ENCODE data around the gene TUBB1.
A peak's percentile ranks its signal among the peaks of the same experiment; 100 is the strongest.

The TUBB1 gene

GRCh38 chr20:59019217-59019616 lies at the start of gene TUBB1:
Gene TUBB1, plus strand, starts transcription at chr20:59019429. Its CDS starts 94 bp downstream, at chr20:59019523.
- Histone ChIP-seq H3K36me3 (ENCODE audit: insufficient read depth, low read length) (peaks cover 10% of the 10 kb centered on the region), H3K9ac (ENCODE audit: low read length) (no peak within 1 kb of the TSS), H3K4me1 (ENCODE audit: insufficient read depth, low read length) (no peaks in the 10 kb centered on the region), H3K9me3 (ENCODE audit: low read length) (no peaks in the 10 kb centered on the region), H3K27ac (ENCODE audit: low read depth, low read length) (no peak within 1 kb of the TSS), H3K27me3 (ENCODE audit: control insufficient read depth in 1 of 2, insufficient read depth in 2 of 2, low read length in 2 of 2) (no peaks in the 10 kb centered on the region), H3K4me3 (ENCODE audit: low read depth in 1 of 2, low read length in 2 of 2) (no peak within 1 kb of the TSS)

DNA sequence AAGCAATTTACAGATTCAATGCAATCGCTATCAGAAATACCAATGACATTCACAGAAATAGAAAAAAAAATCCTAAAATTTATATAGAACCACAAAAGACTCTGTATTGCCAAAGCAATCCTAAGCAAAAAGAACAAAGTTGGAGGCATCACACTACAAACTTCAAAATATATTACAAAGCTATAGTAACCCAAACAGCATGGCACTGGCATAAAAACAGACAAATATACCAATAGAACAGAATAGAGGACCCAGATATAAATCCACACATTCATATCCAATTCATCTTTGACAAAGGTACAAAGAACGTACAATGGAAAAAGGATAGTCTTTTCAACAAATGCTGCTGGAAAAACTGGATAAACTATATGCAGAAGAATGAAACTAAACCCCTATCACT lies 49.8 kb upstream of the TUBB1 start:
- Histone ChIP-seq H3K36me3 (ENCODE audit: insufficient read depth, low read length) (no peaks in the 10 kb centered on the region), H3K9me3 (ENCODE audit: low read length) (no peaks in the 10 kb centered on the region), H3K27me3 (ENCODE audit: control insufficient read depth in 1 of 2, insufficient read depth in 2 of 2, low read length in 2 of 2) (no peaks in the 10 kb centered on the region), H3K27ac (ENCODE audit: low read depth, low read length) (no peak overlapping the region), H3K9ac (ENCODE audit: low read length) (no peak overlapping the region), H3K4me1 (ENCODE audit: insufficient read depth, low read length) (no peaks in the 10 kb centered on the region), H3K4me3 (ENCODE audit: low read depth in 1 of 2, low read length in 2 of 2) (no peak overlapping the region)

GRCh38 chr20:58970146-58970545 lies 49.1 kb upstream of the TUBB1 start:
- Histone ChIP-seq H3K4me1 (ENCODE audit: insufficient read depth, low read length) (no peaks in the 10 kb centered on the region), H3K27me3 (ENCODE audit: control insufficient read depth in 1 of 2, insufficient read depth in 2 of 2, low read length in 2 of 2) (no peaks in the 10 kb centered on the region), H3K36me3 (ENCODE audit: insufficient read depth, low read length) (no peaks in the 10 kb centered on the region), H3K4me3 (ENCODE audit: low read depth in 1 of 2, low read length in 2 of 2) (no peak overlapping the region), H3K9ac (ENCODE audit: low read length) (no peak overlapping the region), H3K27ac (ENCODE audit: low read depth, low read length) (no peak overlapping the region), H3K9me3 (ENCODE audit: low read length) (no peaks in the 10 kb centered on the region)

GRCh38 chr20:58971429-58971828 lies 47.8 kb upstream of the TUBB1 start:
- no peaks in the 10 kb centered on the region for H3K9me3 ChIP-seq (ENCODE audit: low read length)
- no peaks in the 10 kb centered on the region for H3K36me3 ChIP-seq (ENCODE audit: insufficient read depth, low read length)
- H3K4me1 ChIP-seq (ENCODE audit: insufficient read depth, low read length) = no peaks in the 10 kb centered on the region
- H3K27me3 ChIP-seq (ENCODE audit: control insufficient read depth in 1 of 2, insufficient read depth in 2 of 2, low read length in 2 of 2) = no peaks in the 10 kb centered on the region
- no peak overlapping the region for H3K27ac ChIP-seq (ENCODE audit: low read depth, low read length)
- no peak overlapping the region for H3K4me3 ChIP-seq (ENCODE audit: low read depth in 1 of 2, low read length in 2 of 2)
- H3K9ac ChIP-seq (ENCODE audit: low read length) = no peak overlapping the region

GRCh38 chr20:58973179-58973578 lies 46.0 kb upstream of the TUBB1 start:
- no peaks in the 10 kb centered on the region for H3K4me1 ChIP-seq (ENCODE audit: insufficient read depth, low read length)

DNA sequence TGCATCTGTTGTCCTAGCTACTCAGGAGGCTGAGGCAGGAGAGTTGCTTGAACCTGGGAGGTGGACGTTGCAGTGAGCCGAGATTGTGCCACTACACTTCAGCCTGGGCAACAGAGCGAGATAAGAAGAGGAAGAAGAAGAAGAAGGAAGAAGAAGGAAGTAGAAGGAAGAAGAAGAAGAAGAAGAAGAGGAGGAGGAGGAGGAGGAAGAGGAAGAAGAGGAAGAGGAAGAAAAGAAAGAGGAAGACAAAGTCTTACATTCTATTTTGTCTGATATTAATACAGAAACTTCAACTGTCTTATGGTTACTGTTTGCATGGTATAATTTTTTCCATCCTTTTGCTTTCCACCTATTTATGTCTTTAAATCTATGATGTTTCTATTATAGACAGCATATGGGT lies 45.4 kb upstream of the TUBB1 start:
- no peak overlapping the region for H3K27ac ChIP-seq (ENCODE audit: low read depth, low read length)
- no peaks in the 10 kb centered on the region for H3K4me1 ChIP-seq (ENCODE audit: insufficient read depth, low read length)
- H3K9me3 ChIP-seq (ENCODE audit: low read length) = no peaks in the 10 kb centered on the region
- no peaks in the 10 kb centered on the region for H3K27me3 ChIP-seq (ENCODE audit: control insufficient read depth in 1 of 2, insufficient read depth in 2 of 2, low read length in 2 of 2)
- H3K9ac ChIP-seq (ENCODE audit: low read length) = no peak overlapping the region
- H3K4me3 ChIP-seq (ENCODE audit: low read depth in 1 of 2, low read length in 2 of 2) = no peak overlapping the region
- H3K36me3 ChIP-seq (ENCODE audit: insufficient read depth, low read length) = no peaks in the 10 kb centered on the region

More at GRCh38 chr20:58973179-58973578, 46.0 kb upstream of the TUBB1 start:
- Histone ChIP-seq H3K27me3 (ENCODE audit: control insufficient read depth in 1 of 2, insufficient read depth in 2 of 2, low read length in 2 of 2) (no peaks in the 10 kb centered on the region), H3K4me3 (ENCODE audit: low read depth in 1 of 2, low read length in 2 of 2) (no peak overlapping the region), H3K27ac (ENCODE audit: low read depth, low read length) (no peak overlapping the region), H3K9ac (ENCODE audit: low read length) (no peak overlapping the region), H3K9me3 (ENCODE audit: low read length) (no peaks in the 10 kb centered on the region), H3K36me3 (ENCODE audit: insufficient read depth, low read length) (no peaks in the 10 kb centered on the region)

DNA sequence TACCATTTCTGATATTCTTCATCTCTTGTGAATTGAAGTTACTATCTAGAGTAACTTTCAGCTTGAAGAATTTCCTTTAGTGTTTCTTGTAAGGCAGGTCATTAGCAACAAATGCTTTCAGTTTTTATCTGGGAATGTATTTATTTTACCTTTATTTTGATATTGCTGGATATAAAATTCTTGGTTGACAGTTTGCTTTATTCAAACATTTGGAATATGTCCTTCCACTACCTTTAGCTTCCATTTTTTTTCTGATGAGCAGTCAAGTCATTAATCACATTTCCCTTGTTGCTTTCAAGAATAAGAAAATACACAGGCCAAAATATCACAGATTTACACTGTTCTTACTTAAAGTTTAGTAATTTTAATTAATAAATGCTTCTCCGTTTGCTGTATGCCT lies 43.9 kb upstream of the TUBB1 start:
- Histone ChIP-seq H3K9ac (ENCODE audit: low read length) (no peak overlapping the region), H3K4me3 (ENCODE audit: low read depth in 1 of 2, low read length in 2 of 2) (no peak overlapping the region), H3K9me3 (ENCODE audit: low read length) (no peaks in the 10 kb centered on the region), H3K4me1 (ENCODE audit: insufficient read depth, low read length) (no peaks in the 10 kb centered on the region), H3K27ac (ENCODE audit: low read depth, low read length) (no peak overlapping the region), H3K27me3 (ENCODE audit: control insufficient read depth in 1 of 2, insufficient read depth in 2 of 2, low read length in 2 of 2) (no peaks in the 10 kb centered on the region), H3K36me3 (ENCODE audit: insufficient read depth, low read length) (no peaks in the 10 kb centered on the region)

- no peaks in the 10 kb centered on the region for H3K27me3 ChIP-seq (ENCODE audit: control insufficient read depth in 1 of 2, insufficient read depth in 2 of 2, low read length in 2 of 2)
- no peak overlapping the region for H3K4me3 ChIP-seq (ENCODE audit: low read depth in 1 of 2, low read length in 2 of 2)
- no peak overlapping the region for H3K9ac ChIP-seq (ENCODE audit: low read length)
- H3K27ac ChIP-seq (ENCODE audit: low read depth, low read length) = no peak overlapping the region
- no peaks in the 10 kb centered on the region for H3K36me3 ChIP-seq (ENCODE audit: insufficient read depth, low read length)
- no peaks in the 10 kb centered on the region for H3K4me1 ChIP-seq (ENCODE audit: insufficient read depth, low read length)
- H3K9me3 ChIP-seq (ENCODE audit: low read length) = no peaks in the 10 kb centered on the region
Measured at GRCh38 chr20:58976061-58976730, 43.0 kb upstream of the TUBB1 start.

- Histone ChIP-seq H3K9me3 (ENCODE audit: low read length) (no peaks in the 10 kb centered on the region), H3K36me3 (ENCODE audit: insufficient read depth, low read length) (no peaks in the 10 kb centered on the region), H3K27ac (ENCODE audit: low read depth, low read length) (no peak overlapping the region), H3K9ac (ENCODE audit: low read length) (no peak overlapping the region), H3K4me3 (ENCODE audit: low read depth in 1 of 2, low read length in 2 of 2) (no peak overlapping the region), H3K27me3 (ENCODE audit: control insufficient read depth in 1 of 2, insufficient read depth in 2 of 2, low read length in 2 of 2) (no peaks in the 10 kb centered on the region), H3K4me1 (ENCODE audit: insufficient read depth, low read length) (peaks cover 12% of the 10 kb centered on the region)
Measured at GRCh38 chr20:58978351-58979190, 40.7 kb upstream of the TUBB1 start.

- Histone ChIP-seq H3K27ac (ENCODE audit: low read depth, low read length) (peak within 1 kb of the TSS; percentile 94), H3K9ac (ENCODE audit: low read length) (peak within 1 kb of the TSS; percentile 65)
Measured at GRCh38 chr20:58980711-58981627, 38.3 kb upstream of the TUBB1 start, which contains the start of gene NELFCD. Gene NELFCD, plus strand, starts transcription at chr20:58981256. Its CDS starts 54 bp downstream, at chr20:58981310.

More at GRCh38 chr20:58980711-58981627, 38.3 kb upstream of the TUBB1 start, which contains the start of gene NELFCD:
- Histone ChIP-seq H3K36me3 (ENCODE audit: insufficient read depth, low read length) (no peaks in the 10 kb centered on the region), H3K27me3 (ENCODE audit: control insufficient read depth in 1 of 2, insufficient read depth in 2 of 2, low read length in 2 of 2) (no peaks in the 10 kb centered on the region), H3K4me3 (ENCODE audit: low read depth in 1 of 2, low read length in 2 of 2) (peak within 1 kb of the TSS; percentile 87 to 89), H3K4me1 (ENCODE audit: insufficient read depth, low read length) (peaks cover 30% of the 10 kb centered on the region), H3K9me3 (ENCODE audit: low read length) (no peaks in the 10 kb centered on the region)
